ENCODE results near the gene WT1. TPM values are rescaled to one million over a fixed set of nuclear protein-coding genes. Genes with fewer than 3 reads are reported as not detected.
"Not testable (repeated sequence)": the region's sequence is repeated elsewhere in the genome, so short reads cannot be mapped to it uniquely, and the experiment has no call there.

The WT1 gene
- total RNA-seq, 1 donor from 2014 or later = 1.2 TPM

DNA sequence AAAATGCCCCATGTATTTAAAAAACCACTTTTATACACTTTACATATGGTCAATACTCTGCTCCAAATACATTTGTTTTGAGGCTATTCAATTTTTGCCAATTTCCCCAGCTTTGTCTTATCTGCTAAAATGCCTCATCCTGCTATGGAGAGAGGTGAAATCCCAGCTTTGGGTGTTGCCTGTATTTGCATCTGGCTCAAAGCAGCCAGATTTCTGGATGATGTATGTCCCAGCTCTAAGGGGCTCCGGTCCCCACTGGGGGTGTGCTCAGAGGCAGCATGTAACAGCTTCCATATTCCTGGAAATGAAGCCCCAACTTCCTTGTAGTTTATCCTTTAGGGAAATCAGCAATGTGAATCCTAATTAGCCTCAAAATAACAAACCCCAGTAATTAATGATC, 59.5 kb downstream of the WT1 start:
- no peak overlapping the region for H3K4me3 ChIP-seq
- no peak for ATAC-seq
- H3K36me3 ChIP-seq = no peaks in the 10 kb centered on the region
- H3K4me1 ChIP-seq = no peaks in the 10 kb centered on the region
- no peak overlapping the region for H3K27ac ChIP-seq
- intact Hi-C loops (cut with DNase I) = no loop called here
- no peaks in the 10 kb centered on the region for H3K9me3 ChIP-seq
- H3K27me3 ChIP-seq (ENCODE audit: low read depth) = no peaks in the 10 kb centered on the region
- TF ChIP-seq CTCF (IDR thresholded peaks at IDR 0.05) = no peak
- no peak for DNase-seq

DNA sequence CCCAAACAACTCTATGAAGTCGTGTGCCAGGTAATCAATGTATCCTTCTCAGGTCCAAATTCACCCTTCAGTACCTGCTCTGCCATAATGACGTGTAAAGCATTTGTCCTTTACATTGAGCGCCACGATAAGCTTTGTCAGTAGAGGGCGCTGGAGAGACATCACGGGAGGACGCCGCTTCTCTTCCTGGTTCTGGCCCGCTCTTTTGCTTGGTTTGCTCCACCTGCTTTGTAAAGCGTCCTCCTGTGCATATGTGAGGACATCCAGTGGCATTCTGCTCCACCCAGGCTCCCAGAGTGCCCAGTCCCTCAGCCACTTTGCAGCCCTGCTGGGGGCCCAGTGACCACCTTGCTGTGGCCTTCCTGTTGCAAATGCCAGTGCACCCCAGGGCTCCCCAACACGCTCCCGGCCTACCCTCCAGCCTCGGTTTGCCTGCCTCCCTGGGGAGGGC, 61.1 kb downstream of the WT1 start:
- DNase-seq (no peak), ATAC-seq (peak in 1 of 2 donors; percentile 39)
- Histone ChIP-seq H3K36me3 (no peaks in the 10 kb centered on the region), H3K4me3 (no peak overlapping the region), H3K27me3 (ENCODE audit: low read depth) (no peaks in the 10 kb centered on the region), H3K4me1 (no peaks in the 10 kb centered on the region), H3K9me3 (no peaks in the 10 kb centered on the region), H3K27ac (no peak overlapping the region)
- peak; percentile 23 for TF ChIP-seq CTCF (IDR thresholded peaks at IDR 0.05)
- intact Hi-C loops (cut with DNase I) = no loop called here

- DNase-seq; H3K27ac ChIP-seq; ATAC-seq; H3K9me3 ChIP-seq; H3K27me3 ChIP-seq (ENCODE audit: low read depth); H3K4me3 ChIP-seq; H3K4me1 ChIP-seq; intact Hi-C loops (cut with DNase I); H3K36me3 ChIP-seq: not testable (repeated sequence)
These were observed 65.4 kb downstream of the WT1 start for GRCh38 chr11:32369987-32370386.

DNA sequence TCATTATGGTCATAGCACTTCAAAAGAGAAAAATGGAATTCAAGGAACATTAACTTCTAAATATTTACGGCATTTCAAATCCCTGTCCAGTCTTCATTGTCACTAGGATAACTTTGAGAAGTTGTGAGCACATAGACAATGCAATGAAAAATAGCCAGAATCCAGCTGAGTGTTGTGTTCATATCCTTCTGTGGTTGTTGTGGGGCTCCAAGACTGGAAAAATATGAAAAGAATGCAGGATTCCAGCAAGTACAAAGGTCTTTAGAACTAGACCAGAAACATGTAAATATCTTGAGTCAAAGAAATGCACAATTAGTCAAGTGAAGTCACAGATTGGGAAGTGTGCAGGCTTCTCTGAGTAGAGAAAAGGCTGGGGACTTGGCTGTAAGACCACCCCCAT, 68.7 kb downstream of the WT1 start:
- no peaks in the 10 kb centered on the region for H3K27me3 ChIP-seq (ENCODE audit: low read depth)
- H3K27ac ChIP-seq = no peak overlapping the region
- H3K36me3 ChIP-seq = no peaks in the 10 kb centered on the region
- no peak for DNase-seq
- H3K4me3 ChIP-seq = no peak overlapping the region
- intact Hi-C loops (cut with DNase I) = no loop called here
- no peak for TF ChIP-seq CTCF (IDR thresholded peaks at IDR 0.05)
- H3K4me1 ChIP-seq = no peaks in the 10 kb centered on the region
- H3K9me3 ChIP-seq = no peaks in the 10 kb centered on the region
- ATAC-seq = no peak

DNA sequence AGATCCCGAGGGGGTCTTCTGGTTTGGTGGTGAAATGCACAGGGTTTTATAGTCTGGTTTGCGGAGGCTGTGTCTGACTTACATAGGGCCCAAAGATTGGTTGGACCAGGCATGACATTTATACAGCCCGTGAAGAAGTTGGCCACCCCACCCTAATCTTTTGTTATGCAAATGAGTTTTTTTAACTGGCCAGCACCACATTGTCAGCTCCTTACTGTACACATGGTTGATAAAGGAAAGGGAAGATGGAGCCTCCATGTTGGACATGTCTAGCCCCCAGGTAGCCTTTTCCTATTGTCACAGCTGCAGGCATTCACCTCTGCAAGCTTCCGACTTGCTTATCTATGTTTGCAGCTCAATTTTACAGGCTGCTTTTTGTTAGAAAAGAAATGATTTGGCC, 70.1 kb downstream of the WT1 start:
- no peak overlapping the region for H3K4me3 ChIP-seq
- DNase-seq (no peak), ATAC-seq (no peak)
- H3K4me1 ChIP-seq = no peaks in the 10 kb centered on the region
- no peaks in the 10 kb centered on the region for H3K9me3 ChIP-seq
- peaks cover 1% of the 10 kb centered on the region for H3K27me3 ChIP-seq (ENCODE audit: low read depth)
- H3K27ac ChIP-seq = no peak overlapping the region
- TF ChIP-seq CTCF (IDR thresholded peaks at IDR 0.05) = no peak
- no peaks in the 10 kb centered on the region for H3K36me3 ChIP-seq
- intact Hi-C loops (cut with DNase I) = no loop called here

DNA sequence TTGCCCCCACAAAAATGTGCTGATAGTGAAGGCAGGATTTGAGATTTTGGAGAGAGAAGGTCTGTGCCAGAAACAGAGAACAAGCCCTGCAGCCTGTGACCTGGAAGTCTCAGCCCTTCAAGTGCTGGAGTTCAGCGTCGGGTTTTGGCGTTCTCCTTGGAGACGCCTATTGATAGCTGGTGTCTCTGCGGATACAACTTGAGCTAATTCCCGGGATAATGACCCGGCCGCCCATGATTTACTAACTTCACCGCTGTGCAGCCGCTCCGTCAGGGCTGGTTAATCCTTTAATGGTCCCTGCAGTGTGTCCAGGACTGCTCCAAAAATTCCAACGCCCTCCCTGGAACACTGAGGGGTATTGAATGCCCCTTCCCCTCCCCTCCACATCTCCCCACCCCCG, 76.6 kb downstream of the WT1 start:
- Histone ChIP-seq H3K9me3 (no peaks in the 10 kb centered on the region), H3K27ac (no peak overlapping the region), H3K36me3 (no peaks in the 10 kb centered on the region), H3K4me1 (no peaks in the 10 kb centered on the region), H3K4me3 (no peak overlapping the region), H3K27me3 (ENCODE audit: low read depth) (peaks cover 7% of the 10 kb centered on the region)
- intact Hi-C loops (cut with DNase I) = no loop called here
- no peak for TF ChIP-seq CTCF (IDR thresholded peaks at IDR 0.05)
- DNase-seq = no peak
- no peak for ATAC-seq

All from lower lobe of right lung (tissue), 2 donors.